Vagina (tissue), 2 donors: Measurements from ENCODE around the gene DNM3. TPM values are rescaled to one million over a fixed set of nuclear protein-coding genes. Genes with fewer than 3 reads are reported as not detected.

Experiments
- DNase-seq, 2 donors: peaks; one replicate each; pipeline ENCODE4 v3.0.0-alpha.2; 2017; ENCODE audit errors: extremely low spot score in 2 of 2
- H3K27ac ChIP-seq: fragments of 200-600 bp; sonication (generic); one replicate; pipeline ENCODE4 v1.5.1; 2019
- H3K27me3 ChIP-seq: fragments of 200-600 bp; sonication (generic); one replicate; pipeline ENCODE4 v1.5.1; 2019
- H3K36me3 ChIP-seq, 2 donors: fragments of 200-600 bp; sonication (generic); one replicate each; pipeline ENCODE4 v1.5.1; 2017 to 2019
- H3K4me1 ChIP-seq: fragments of 200-600 bp; sonication (generic); one replicate; pipeline ENCODE4 v1.5.1; 2019
- H3K4me3 ChIP-seq, 2 donors: fragments of 200-600 bp; sonication (generic); 1 replicate in 1 of 2; 2 replicates in 1 of 2; pipeline ENCODE4 v1.5.1; 2016 to 2019
- H3K9me3 ChIP-seq: fragments of 200-600 bp; sonication (generic); one replicate; pipeline ENCODE4 v1.5.1; 2019
- POLR2A ChIP-seq, 2 donors: fragments of 450-650 bp; IDR thresholded peaks; one replicate each; pipeline ENCODE4 v1.6.1; 2017; ENCODE audit warnings: antibody characterized with exemption in 2 of 2, mild to moderate bottlenecking in 2 of 2, moderate library complexity in 2 of 2
- POLR2AphosphoS5 ChIP-seq, 2 donors: sonication (generic); formaldehyde crosslinking; IDR thresholded peaks; one replicate each; pipeline ENCODE4 v1.9.0; 2017; ENCODE audit warnings: antibody characterized with exemption in 2 of 2, mild to moderate bottlenecking in 2 of 2, low read depth in 1 of 2; ENCODE audit not compliant: insufficient read depth in 1 of 2
- intact Hi-C: fragments of 100-400 bp; cut with DNase I; formaldehyde crosslinking; loops from one replicate; pipeline ENCODE4 v1.15.1; 2023
- total RNA-seq: library from RNA; depleted of rRNA; stranded (reverse); fragments of >200 nt; gene quantifications from one replicate; pipeline ENCODE4 v1.2.3, GENCODE V29; 2016
- TF ChIP-seq, protein P1 (sequence below), 3 experiments: fragments of 450-650 bp in 2 of 3; fragments of 200-600 bp in 1 of 3; sonication (generic) in 1 of 3; IDR thresholded peaks; one replicate each; pipeline ENCODE4 v1.5.1; 2017 to 2019; ENCODE audit warnings: antibody characterized with exemption in 3 of 3, mild to moderate bottlenecking in 2 of 3, moderate library complexity in 2 of 3

Gene DNM3
- total RNA-seq, result 15.5 TPM

DNA sequence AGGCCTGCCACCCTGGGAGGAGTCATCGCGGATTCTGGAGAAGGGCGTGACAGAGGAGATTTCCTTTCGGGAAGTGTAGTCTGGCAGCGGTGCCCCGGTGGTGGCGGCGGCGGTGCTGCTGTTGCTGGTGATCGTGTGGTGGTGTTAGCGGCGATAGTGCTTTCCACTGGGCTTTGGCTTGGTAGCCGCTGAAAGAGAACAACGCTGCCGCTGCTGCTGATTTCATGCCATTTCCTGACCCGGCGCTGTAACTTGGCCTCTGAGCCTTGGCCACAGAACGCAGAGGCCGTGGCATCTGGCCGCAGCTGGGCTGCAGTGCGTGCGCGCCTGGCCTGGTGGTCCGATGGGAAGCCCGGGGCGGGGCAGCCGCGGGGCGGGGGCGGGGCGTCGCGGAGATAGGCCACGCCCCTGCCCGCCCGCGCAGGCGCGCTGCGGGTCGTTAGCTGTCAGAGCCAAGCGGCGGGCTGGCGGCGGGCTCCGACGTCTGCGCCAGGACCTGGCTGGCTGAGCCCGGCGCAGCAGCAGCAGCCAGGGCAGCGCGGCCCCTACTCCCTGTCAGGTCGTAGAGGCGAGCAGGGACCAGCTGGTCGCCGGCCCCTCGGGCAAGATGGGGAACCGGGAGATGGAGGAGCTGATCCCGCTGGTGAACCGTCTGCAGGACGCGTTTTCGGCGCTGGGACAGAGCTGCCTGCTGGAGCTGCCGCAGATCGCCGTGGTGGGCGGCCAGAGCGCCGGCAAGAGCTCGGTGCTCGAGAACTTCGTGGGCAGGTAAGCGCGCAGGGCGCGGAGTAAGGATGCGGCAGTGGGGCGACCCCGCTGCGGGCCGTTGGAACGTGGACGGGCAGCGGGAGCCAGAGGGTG lies at the start of gene DNM3:
TSS of gene DNM3 (plus strand) at position 449 of the 861 bp plus-strand sequence. CDS start at position 608, 159 bp downstream.
- intact Hi-C loops, result no loop called here
- H3K27me3 ChIP-seq, result no peaks in the 10 kb centered on the region
- peak in 1 of 2 donors; percentile 90 for DNase-seq
- no peaks in the 10 kb centered on the region for H3K9me3 ChIP-seq
- H3K27ac ChIP-seq, result peak within 1 kb of the TSS; percentile 81
- peaks cover 7% of the 10 kb centered on the region for H3K4me1 ChIP-seq
- peak within 1 kb of the TSS; percentile 79 to 89 for H3K4me3 ChIP-seq
- H3K36me3 ChIP-seq, result no peaks in the 10 kb centered on the region
- TF ChIP-seq, protein P1, sequence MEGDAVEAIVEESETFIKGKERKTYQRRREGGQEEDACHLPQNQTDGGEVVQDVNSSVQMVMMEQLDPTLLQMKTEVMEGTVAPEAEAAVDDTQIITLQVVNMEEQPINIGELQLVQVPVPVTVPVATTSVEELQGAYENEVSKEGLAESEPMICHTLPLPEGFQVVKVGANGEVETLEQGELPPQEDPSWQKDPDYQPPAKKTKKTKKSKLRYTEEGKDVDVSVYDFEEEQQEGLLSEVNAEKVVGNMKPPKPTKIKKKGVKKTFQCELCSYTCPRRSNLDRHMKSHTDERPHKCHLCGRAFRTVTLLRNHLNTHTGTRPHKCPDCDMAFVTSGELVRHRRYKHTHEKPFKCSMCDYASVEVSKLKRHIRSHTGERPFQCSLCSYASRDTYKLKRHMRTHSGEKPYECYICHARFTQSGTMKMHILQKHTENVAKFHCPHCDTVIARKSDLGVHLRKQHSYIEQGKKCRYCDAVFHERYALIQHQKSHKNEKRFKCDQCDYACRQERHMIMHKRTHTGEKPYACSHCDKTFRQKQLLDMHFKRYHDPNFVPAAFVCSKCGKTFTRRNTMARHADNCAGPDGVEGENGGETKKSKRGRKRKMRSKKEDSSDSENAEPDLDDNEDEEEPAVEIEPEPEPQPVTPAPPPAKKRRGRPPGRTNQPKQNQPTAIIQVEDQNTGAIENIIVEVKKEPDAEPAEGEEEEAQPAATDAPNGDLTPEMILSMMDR (IDR thresholded peaks at IDR 0.05), result no peak
- TF ChIP-seq POLR2AphosphoS5 (IDR thresholded peaks at IDR 0.05; ENCODE audit: insufficient read depth in 1 of 2, low read depth in 1 of 2) (peak in 1 of 2 donors; percentile 84), POLR2A (IDR thresholded peaks at IDR 0.05) (peak in 1 of 2 donors; percentile 41)

DNA sequence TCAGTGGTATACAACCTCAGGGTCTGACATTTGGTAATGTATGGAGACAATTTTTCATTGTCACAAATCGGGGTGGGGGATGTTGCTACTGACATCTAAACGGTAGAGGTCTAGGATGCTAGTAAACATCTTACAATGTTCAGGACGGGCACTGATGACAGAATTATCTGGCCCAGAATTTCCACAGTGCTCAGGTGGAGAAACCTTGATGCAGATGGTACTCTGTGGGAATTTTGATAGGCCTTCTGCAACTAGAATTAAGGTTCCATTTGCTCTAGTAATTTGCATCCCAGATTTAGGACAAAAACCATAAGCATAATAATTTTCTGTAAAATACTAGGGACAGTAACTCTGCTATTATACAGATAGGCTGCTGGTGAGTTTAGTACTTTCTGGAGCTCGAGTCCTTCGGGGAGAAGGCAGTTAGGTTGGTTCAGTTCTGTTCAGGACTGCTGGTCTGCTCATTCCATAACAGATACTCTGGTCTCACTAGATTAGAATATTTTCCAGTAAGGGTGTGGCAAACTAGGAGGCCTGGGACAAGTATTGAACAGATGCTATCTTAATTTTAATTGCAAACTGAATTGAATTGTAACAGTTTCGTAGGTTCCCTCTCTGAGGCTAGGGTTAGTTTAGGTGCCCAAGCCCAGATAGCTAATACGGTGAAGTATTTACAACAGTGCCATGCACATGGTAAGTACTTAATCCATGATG lies 48.5 kb upstream of the DNM3 start:
- H3K27me3 ChIP-seq, result no peaks in the 10 kb centered on the region
- TF ChIP-seq, protein P1 (IDR thresholded peaks at IDR 0.05), result no peak
- TF ChIP-seq POLR2AphosphoS5 (IDR thresholded peaks at IDR 0.05; ENCODE audit: insufficient read depth in 1 of 2, low read depth in 1 of 2) (no peak), POLR2A (IDR thresholded peaks at IDR 0.05) (no peak)
- intact Hi-C loops, result no loop called here
- no peaks in the 10 kb centered on the region for H3K9me3 ChIP-seq
- no peak overlapping the region for H3K27ac ChIP-seq
- H3K4me1 ChIP-seq, result peaks cover 7% of the 10 kb centered on the region
- DNase-seq, result no peak
- no peak overlapping the region for H3K4me3 ChIP-seq
- peaks cover 0 to 93% of the 10 kb centered on the region in 2 donors for H3K36me3 ChIP-seq

DNA sequence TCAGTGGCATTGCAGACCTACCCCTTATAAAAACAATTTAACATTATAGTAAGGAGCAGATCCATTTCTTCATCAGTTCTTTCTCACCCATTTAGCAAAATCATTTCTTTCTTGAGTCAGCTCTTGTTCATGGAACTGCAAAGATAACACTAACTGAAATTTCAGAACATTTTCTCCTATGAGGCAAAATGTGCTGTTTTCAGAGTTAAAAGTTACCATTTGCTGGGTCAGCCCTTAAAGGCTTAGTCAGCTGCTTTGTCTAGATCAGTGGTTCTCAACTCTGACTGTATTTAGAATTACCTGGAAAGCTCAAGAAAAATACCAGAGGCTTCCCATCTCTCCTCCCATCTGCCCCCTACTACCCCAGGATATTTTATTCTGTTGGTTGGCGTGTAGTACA lies 47.7 kb upstream of the DNM3 start:
- H3K4me1 ChIP-seq, result peaks cover 4% of the 10 kb centered on the region
- H3K9me3 ChIP-seq, result no peaks in the 10 kb centered on the region
- intact Hi-C loops, result no loop called here
- no peak overlapping the region for H3K27ac ChIP-seq
- no peaks in the 10 kb centered on the region for H3K27me3 ChIP-seq
- no peak for TF ChIP-seq POLR2AphosphoS5 (IDR thresholded peaks at IDR 0.05; ENCODE audit: insufficient read depth in 1 of 2, low read depth in 1 of 2)
- no peak for TF ChIP-seq POLR2A (IDR thresholded peaks at IDR 0.05)
- TF ChIP-seq, protein P1 (IDR thresholded peaks at IDR 0.05), result no peak
- peaks cover 0 to 89% of the 10 kb centered on the region in 2 donors for H3K36me3 ChIP-seq
- no peak for DNase-seq
- no peak overlapping the region for H3K4me3 ChIP-seq

DNA sequence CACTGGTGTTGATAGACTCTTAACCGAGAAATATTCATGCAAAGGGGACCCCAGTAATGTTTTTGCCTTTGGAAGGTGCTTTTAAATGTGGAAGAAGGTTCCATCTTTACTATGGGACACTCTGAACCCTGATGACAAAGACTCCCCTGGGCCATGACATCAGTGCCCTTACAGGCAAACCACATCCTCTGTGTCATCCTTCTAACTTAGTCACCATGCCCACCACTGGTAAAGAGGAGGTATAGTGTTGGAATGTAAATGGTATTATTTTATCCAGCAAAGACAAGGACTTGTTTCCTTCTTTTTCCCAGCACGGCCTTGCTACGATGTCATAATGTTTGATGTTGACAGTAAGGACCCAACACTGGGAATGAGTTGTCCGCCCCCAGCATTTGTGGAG lies 47.2 kb upstream of the DNM3 start:
- Histone ChIP-seq H3K27me3 (no peaks in the 10 kb centered on the region), H3K4me1 (no peaks in the 10 kb centered on the region), H3K27ac (no peak overlapping the region), H3K4me3 (no peak overlapping the region), H3K36me3 (peaks cover 0 to 85% of the 10 kb centered on the region in 2 donors), H3K9me3 (no peaks in the 10 kb centered on the region)
- TF ChIP-seq POLR2A (IDR thresholded peaks at IDR 0.05), result no peak
- no peak for DNase-seq
- intact Hi-C loops, result no loop called here

DNA sequence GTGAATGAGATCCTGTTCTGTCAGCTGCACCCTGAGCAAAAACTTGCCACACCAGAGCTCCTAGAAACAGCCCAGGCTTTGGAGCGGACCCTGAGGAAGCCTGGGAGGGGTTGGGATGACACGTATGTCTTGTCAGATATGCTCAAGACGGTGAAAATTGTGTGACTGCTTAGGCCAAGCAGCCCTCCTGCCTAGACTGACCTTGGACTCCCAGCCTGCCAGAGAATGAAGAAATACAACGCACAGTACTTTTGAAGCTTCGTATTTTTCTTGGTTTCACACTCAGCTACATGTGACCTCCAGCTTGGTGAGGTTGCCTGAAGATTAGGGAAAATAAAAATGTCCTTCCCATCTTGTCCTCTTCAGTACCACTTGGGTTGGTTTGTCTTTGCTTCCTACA lies 44.7 kb upstream of the DNM3 start:
- no peaks in the 10 kb centered on the region for H3K27me3 ChIP-seq
- H3K4me1 ChIP-seq, result peaks cover 5% of the 10 kb centered on the region
- H3K36me3 ChIP-seq, result peaks cover 0 to 60% of the 10 kb centered on the region in 2 donors
- no peak overlapping the region for H3K4me3 ChIP-seq
- no peak for TF ChIP-seq POLR2A (IDR thresholded peaks at IDR 0.05)
- TF ChIP-seq POLR2AphosphoS5 (IDR thresholded peaks at IDR 0.05; ENCODE audit: insufficient read depth in 1 of 2, low read depth in 1 of 2), result no peak
- TF ChIP-seq, protein P1 (IDR thresholded peaks at IDR 0.05), result no peak
- no peak for DNase-seq
- no peak overlapping the region for H3K27ac ChIP-seq
- intact Hi-C loops, result no loop called here
- H3K9me3 ChIP-seq, result no peaks in the 10 kb centered on the region
